ENCODE measurements around the gene KCNQ5. TPM values are rescaled to one million over a fixed set of nuclear protein-coding genes. Genes with fewer than 3 reads are reported as not detected.

Gene KCNQ5
- total RNA-seq, 4 donors from 2014 or later: 0.52 to 0.97 (median 0.59) TPM

- no peak for DNase-seq (ENCODE audit: low spot score in 2 of 2)
- intact Hi-C loops (cut with DNase I; ENCODE audit: low total_unique reads): no loop called here
- no peak overlapping the region for H3K4me3 ChIP-seq (ENCODE audit: low read depth, poor library complexity, severe bottlenecking)
- 11 to 19% methylated on average over 1 of the region's 1 CpG for WGBS, 2 donors
- TF ChIP-seq POLR2A (IDR thresholded peaks at IDR 0.05) (no peak), CTCF (IDR thresholded peaks at IDR 0.05) (no peak)
Measured at GRCh38 chr6:72820906-72821305, 199.0 kb downstream of the KCNQ5 start.

- no peak for TF ChIP-seq CTCF (IDR thresholded peaks at IDR 0.05)
- TF ChIP-seq POLR2A (IDR thresholded peaks at IDR 0.05): no peak
- WGBS, 2 donors: 71 to 76% methylated on average over 1 of the region's 1 CpG
- no peak for DNase-seq (ENCODE audit: low spot score in 2 of 2)
- intact Hi-C loops (cut with DNase I; ENCODE audit: low total_unique reads): no loop called here
- no peak overlapping the region for H3K4me3 ChIP-seq (ENCODE audit: low read depth, poor library complexity, severe bottlenecking)
Measured at GRCh38 chr6:72822023-72822422, 200.2 kb downstream of the KCNQ5 start.

GRCh38 chr6:72822691-72823090 lies 200.8 kb downstream of the KCNQ5 start:
- no peak for DNase-seq (ENCODE audit: low spot score in 2 of 2)
- TF ChIP-seq POLR2A (IDR thresholded peaks at IDR 0.05): no peak
- no peak for TF ChIP-seq CTCF (IDR thresholded peaks at IDR 0.05)
- WGBS, 2 donors: 96 to 97% methylated on average over 1 of the region's 1 CpG
- intact Hi-C loops (cut with DNase I; ENCODE audit: low total_unique reads): no loop called here
- H3K4me3 ChIP-seq (ENCODE audit: low read depth, poor library complexity, severe bottlenecking): no peak overlapping the region

- intact Hi-C loops (cut with DNase I; ENCODE audit: low total_unique reads): no loop called here
- H3K4me3 ChIP-seq (ENCODE audit: low read depth, poor library complexity, severe bottlenecking): no peak overlapping the region
- no peak for DNase-seq (ENCODE audit: low spot score in 2 of 2)
- no peak for TF ChIP-seq CTCF (IDR thresholded peaks at IDR 0.05)
- no peak for TF ChIP-seq POLR2A (IDR thresholded peaks at IDR 0.05)
- WGBS, 2 donors: 49 to 56% methylated on average over 2 of the region's 2 CpGs
Measured at GRCh38 chr6:72824833-72825232, 203.0 kb downstream of the KCNQ5 start.

- H3K4me3 ChIP-seq (ENCODE audit: low read depth, poor library complexity, severe bottlenecking): no peak overlapping the region
- intact Hi-C loops (cut with DNase I; ENCODE audit: low total_unique reads): no loop called here
- TF ChIP-seq POLR2A (IDR thresholded peaks at IDR 0.05) (no peak), CTCF (IDR thresholded peaks at IDR 0.05) (no peak)
- DNase-seq (ENCODE audit: low spot score in 2 of 2): no peak
Measured at GRCh38 chr6:72825315-72825911, 203.5 kb downstream of the KCNQ5 start.

- 47 to 69% methylated on average over 1 of the region's 1 CpG for WGBS, 2 donors
- no peak for TF ChIP-seq CTCF (IDR thresholded peaks at IDR 0.05)
- TF ChIP-seq POLR2A (IDR thresholded peaks at IDR 0.05): no peak
- intact Hi-C loops (cut with DNase I; ENCODE audit: low total_unique reads): no loop called here
- no peak for DNase-seq (ENCODE audit: low spot score in 2 of 2)
- H3K4me3 ChIP-seq (ENCODE audit: low read depth, poor library complexity, severe bottlenecking): no peak overlapping the region
Measured at GRCh38 chr6:72826037-72826436, 204.2 kb downstream of the KCNQ5 start.
